Activated T-cell treated with anti-CD3 and anti-CD28 coated beads, Interleukin-2, amount 50 U/mL, for 4 hours (primary cell): ENCODE measurements around the gene CCDC80. TPM values are rescaled to one million over a fixed set of nuclear protein-coding genes. Genes with fewer than 3 reads are reported as not detected.
"Not testable (repeated sequence)": the region's sequence is repeated elsewhere in the genome, so short reads cannot be mapped to it uniquely, and the experiment has no call there.

Experiments used
- ATAC-seq, 2 donors: fragments of 200-7000 bp; cut with Tn5 transposase; one replicate each; pipeline ENCODE4 v1.10.0; 2021
- DNase-seq: peaks from one replicate; pipeline ENCODE4 v3.0.0-alpha.2; 2020
- H3K27me3 Mint-ChIP-seq: one replicate; pipeline ENCODE4 v1.8.0; 2021; ENCODE audit warnings: low read depth, mixed read lengths
- H3K36me3 Mint-ChIP-seq: one replicate; pipeline ENCODE4 v1.8.0; 2022; ENCODE audit warnings: mixed read lengths; ENCODE audit not compliant: insufficient read depth
- H3K4me1 Mint-ChIP-seq: one replicate; pipeline ENCODE4 v1.8.0; 2021; ENCODE audit warnings: low read depth, mixed read lengths
- H3K4me3 Mint-ChIP-seq: one replicate; pipeline ENCODE4 v1.8.0; 2021; ENCODE audit warnings: mild to moderate bottlenecking, moderate library complexity, mixed read lengths
- H3K9me3 Mint-ChIP-seq: one replicate; pipeline ENCODE4 v1.8.0; 2021; ENCODE audit warnings: mixed read lengths
- total RNA-seq, 3 donors: library from RNA; stranded (reverse); gene quantifications; one replicate each; pipeline ENCODE4 v1.2.1, GENCODE V29; 2021

The CCDC80 gene
- total RNA-seq, 3 donors from 2014 or later, result 0.16 to 0.43 (median 0.30) TPM

DNA sequence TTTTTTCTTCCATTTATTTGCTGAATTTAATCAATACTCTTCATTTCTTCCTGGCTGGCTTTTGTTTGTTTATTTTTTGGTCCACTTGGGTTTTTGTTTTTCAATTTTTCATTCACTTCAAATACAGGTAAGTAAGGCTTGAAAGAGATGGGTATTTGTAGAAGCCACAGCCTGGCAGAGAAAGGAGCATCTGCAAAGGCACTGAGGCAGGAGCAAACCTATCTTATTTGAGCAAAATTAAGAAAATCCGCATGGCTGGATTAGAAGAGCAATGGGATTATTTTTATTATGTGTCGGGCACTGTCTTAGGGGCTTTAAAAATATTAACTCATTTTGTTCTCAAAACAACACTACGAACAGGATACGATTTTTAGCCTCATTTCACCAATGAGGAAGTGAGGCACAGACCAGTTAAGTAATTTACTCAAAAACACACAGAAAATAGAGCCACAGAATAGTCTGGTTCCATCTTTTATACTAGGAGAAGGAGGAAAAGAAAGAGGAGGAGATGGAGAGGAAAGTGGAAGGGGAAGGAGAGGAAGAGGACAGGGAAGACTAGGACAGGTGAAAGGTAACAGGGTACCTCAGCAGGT, 35.1 kb upstream of the CCDC80 start:
- DNase-seq, result no peak
- ATAC-seq, result no peak
- peaks cover 3% of the 10 kb centered on the region for H3K27me3 Mint-ChIP-seq
- H3K9me3 Mint-ChIP-seq, result no peaks in the 10 kb centered on the region
- H3K36me3 Mint-ChIP-seq, result no peaks in the 10 kb centered on the region
- peak overlapping the region; percentile 50 for H3K4me3 Mint-ChIP-seq
- peaks cover 60% of the 10 kb centered on the region for H3K4me1 Mint-ChIP-seq

DNA sequence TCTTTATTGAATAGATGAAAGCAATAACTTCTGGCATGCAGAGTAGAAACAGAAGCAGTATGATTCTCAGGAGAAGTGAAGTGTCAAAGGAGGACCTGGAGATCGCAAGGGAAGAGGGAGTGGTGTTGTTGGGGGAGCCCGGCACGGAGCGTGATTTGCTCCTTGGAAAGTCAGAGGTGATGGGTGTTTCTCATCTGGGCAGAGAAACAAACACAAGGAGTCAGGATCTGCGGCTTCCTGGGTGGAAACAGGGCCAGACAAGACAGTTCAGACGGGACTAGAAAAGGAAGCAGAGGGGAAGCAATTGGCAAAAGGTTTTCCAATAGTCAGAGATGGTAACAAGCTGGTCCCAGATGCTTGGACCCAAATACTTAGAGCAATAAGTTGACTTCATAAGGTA, 34.4 kb upstream of the CCDC80 start:
- ATAC-seq (no peak), DNase-seq (no peak)
- Mint-ChIP-seq H3K4me1 (peaks cover 64% of the 10 kb centered on the region), H3K9me3 (no peaks in the 10 kb centered on the region), H3K27me3 (peaks cover 3% of the 10 kb centered on the region), H3K4me3 (peak overlapping the region; percentile 30), H3K36me3 (no peaks in the 10 kb centered on the region)

DNA sequence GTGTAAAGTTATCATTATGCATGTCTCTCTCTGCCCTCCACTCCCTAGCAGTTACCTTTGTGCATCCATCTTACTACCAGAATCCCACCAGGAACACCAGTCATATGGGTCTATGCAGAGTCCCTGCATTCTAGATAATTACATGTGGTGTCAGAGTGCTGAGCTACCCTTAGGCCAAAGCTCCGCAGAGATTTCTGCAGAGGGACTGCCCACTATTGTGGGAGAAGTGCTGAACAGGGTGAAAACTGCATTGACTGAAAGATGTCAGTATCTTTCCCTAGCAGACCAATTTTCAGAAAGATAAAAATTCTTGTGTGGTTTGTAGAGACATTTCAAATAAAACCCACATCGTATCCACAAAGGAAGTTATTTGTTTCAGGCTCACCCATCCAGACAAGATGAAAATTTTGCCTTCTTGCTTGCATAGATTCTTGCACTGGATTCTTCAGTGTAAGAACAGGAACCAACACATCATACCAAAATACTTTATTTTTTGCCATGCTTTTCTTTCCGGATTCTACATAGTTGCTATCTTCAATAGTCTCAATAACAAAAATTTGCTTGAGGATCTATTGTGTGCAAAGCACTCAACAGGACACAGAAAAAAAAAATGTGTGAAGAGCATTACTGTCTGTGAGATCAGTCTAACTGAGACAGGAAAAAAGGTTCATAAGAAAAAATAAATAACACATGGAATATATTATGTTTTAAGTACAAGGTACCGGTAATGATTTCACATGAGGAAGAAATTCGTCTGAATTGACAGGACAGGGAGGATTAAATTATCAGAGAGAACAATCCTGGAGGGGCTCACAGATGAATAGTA, 32.0 kb upstream of the CCDC80 start:
- Mint-ChIP-seq H3K4me1 (peaks cover 67% of the 10 kb centered on the region), H3K9me3 (no peaks in the 10 kb centered on the region), H3K27me3 (peaks cover 3% of the 10 kb centered on the region), H3K4me3 (peak overlapping the region; percentile 1), H3K36me3 (no peaks in the 10 kb centered on the region)
- DNase-seq (no peak), ATAC-seq (no peak)

DNA sequence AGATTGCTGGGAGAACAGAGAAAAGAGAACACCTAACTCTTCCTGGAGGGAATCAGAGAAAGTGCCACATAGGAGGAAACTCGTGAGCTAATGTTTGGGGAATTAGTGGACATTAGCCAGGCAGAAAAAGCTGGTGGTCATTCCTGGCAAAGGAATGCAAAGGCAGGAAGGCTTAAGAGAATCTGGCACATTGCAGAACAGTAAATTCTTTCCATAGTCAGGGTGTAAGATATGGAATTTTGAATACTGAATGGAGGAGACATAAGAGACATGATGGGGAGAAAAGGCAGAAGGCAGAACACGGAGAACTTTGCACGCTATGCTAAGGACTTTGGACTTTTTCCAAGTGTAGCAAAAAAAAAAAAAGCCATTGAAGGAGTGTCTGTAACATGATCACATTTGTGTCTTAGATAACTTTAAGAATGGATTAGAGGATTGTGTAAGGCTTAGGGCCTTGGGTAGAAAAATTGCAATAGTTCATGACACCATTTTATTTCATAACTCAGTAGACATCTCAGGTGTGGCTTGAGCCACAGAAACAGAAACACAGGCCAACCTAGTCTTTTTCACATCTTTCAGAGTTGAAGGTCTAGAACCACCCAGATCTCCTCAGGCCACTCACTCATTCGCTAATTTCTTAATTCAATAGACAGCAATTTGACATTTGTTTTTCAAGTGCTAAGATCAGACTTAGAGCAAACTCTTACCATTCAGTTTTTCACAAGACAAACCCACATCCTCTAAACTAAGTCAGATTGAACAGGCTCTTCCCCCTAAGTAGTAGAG, 31.2 kb upstream of the CCDC80 start:
- peak overlapping the region; percentile 1 for H3K4me3 Mint-ChIP-seq
- DNase-seq, result no peak
- ATAC-seq, result peak in 1 of 2 donors; percentile 26
- H3K4me1 Mint-ChIP-seq, result peaks cover 63% of the 10 kb centered on the region
- no peaks in the 10 kb centered on the region for H3K9me3 Mint-ChIP-seq
- H3K36me3 Mint-ChIP-seq, result no peaks in the 10 kb centered on the region
- peaks cover 3% of the 10 kb centered on the region for H3K27me3 Mint-ChIP-seq

DNA sequence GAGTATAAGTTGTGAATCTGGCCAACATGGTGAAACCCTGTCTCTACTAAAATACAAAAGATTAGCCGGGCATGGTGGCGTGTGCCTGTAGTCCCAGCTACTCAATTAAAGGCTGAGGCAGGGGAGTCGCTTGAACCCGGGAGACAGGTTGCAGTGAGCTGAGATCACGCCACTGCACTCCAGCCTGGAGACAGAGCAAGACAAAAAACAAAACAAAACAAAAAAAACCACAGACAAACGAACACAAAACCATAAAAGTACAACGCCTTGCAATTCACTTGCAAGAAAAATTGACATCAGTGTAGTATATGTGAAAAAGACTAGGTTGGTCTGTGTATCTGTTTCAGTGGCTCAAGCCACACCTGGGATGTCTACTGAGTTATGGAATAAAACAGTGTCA, 29.9 kb upstream of the CCDC80 start:
- Mint-ChIP-seq H3K36me3 (no peaks in the 10 kb centered on the region), H3K27me3 (peaks cover 3% of the 10 kb centered on the region), H3K4me1 (peaks cover 50% of the 10 kb centered on the region), H3K4me3 (no peak overlapping the region), H3K9me3 (no peaks in the 10 kb centered on the region)
- DNase-seq (no peak), ATAC-seq (no peak)

DNA sequence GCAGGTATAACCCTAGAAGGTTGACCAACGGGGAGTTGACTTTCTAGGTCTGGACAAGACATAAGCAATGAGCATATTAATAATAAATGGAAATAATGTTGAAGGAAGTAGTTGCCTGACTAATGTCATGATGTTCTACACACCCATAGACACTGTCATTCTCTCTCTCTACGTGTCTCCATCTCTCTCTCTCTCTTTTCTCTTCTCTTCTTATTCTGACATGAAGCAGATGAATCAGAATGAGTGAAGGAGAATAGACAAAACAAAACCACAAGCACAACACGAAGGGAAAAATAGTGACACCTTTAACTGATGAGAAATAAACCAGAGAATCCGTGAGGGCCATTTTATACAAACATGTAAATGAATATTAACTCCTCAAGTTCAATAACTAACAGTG, 26.7 kb upstream of the CCDC80 start:
- H3K36me3 Mint-ChIP-seq, result no peaks in the 10 kb centered on the region

DNA sequence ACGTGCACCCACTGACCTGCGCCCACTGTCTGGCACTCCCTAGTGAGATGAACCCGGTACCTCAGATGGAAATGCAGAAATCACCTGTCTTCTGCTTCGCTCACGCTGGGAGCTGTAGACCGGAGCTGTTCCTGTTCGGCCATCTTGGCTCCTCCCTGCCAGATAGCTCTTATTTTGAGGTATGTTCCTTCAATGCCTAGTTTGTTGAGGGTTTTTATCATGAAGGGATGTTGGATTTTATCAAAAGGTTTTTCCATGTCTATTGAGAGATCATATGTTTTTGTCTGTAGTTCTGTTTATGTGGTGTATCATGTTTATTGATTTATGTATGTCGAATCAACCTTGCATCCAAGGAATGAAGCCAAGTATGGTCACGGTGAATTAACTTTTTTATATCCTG, 24.1 kb upstream of the CCDC80 start:
- not testable (repeated sequence) for H3K36me3 Mint-ChIP-seq

More for the DNA sequence above, 26.7 kb upstream of the CCDC80 start:
- peak; percentile 23 to 41 for ATAC-seq
- H3K4me1 Mint-ChIP-seq, result peaks cover 26% of the 10 kb centered on the region
- H3K4me3 Mint-ChIP-seq, result no peak overlapping the region
- DNase-seq, result no peak
- H3K9me3 Mint-ChIP-seq, result no peaks in the 10 kb centered on the region
- H3K27me3 Mint-ChIP-seq, result no peaks in the 10 kb centered on the region

DNA sequence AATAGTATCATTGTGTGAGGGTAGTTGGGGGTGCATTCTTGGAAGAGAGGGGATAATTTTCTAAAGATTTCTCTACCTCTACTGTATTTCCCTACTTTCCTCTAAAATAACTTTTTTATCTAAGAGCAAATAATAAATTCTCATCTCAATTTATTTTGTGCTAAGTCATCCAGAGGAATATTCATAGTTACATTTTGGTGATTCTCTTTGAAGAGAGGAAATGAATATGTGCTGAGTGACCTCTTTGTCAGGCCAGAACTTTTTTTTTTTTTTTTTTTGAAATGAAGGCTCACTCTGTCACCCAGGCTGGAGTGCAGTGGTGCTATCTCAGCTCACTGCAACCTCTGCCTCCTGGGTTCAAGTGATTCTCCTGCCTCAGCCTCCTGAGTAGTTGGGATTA, 15.1 kb upstream of the CCDC80 start:
- Mint-ChIP-seq H3K27me3 (no peaks in the 10 kb centered on the region), H3K36me3 (no peaks in the 10 kb centered on the region), H3K4me1 (no peaks in the 10 kb centered on the region), H3K4me3 (no peak overlapping the region), H3K9me3 (no peaks in the 10 kb centered on the region)
- no peak for DNase-seq
- ATAC-seq, result no peak

More for the DNA sequence above, 24.1 kb upstream of the CCDC80 start:
- H3K4me1 Mint-ChIP-seq, ATAC-seq, H3K9me3 Mint-ChIP-seq, H3K4me3 Mint-ChIP-seq, DNase-seq, H3K27me3 Mint-ChIP-seq: not testable (repeated sequence)

DNA sequence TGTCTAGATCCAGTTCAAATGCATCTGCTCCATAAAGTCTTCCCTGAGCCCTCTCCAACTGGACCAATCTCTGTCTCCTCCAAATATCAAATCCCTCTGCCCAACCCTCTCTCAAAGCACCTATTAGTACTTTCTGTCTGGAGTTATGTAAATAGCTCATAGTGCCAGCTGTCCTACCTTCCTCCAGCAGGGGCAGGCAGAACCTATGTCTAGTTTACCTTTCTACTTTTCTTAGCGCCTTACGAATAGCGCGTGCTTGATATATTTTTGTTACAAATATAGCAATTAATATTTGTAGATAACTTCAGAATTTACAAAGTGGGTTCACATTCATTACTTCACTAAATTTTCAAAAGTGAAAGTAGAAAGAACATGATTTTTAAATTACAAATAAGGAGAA, 14.0 kb upstream of the CCDC80 start:
- no peaks in the 10 kb centered on the region for H3K27me3 Mint-ChIP-seq
- no peaks in the 10 kb centered on the region for H3K4me1 Mint-ChIP-seq
- DNase-seq (no peak), ATAC-seq (no peak)
- no peaks in the 10 kb centered on the region for H3K9me3 Mint-ChIP-seq
- H3K36me3 Mint-ChIP-seq, result no peaks in the 10 kb centered on the region
- no peak overlapping the region for H3K4me3 Mint-ChIP-seq

DNA sequence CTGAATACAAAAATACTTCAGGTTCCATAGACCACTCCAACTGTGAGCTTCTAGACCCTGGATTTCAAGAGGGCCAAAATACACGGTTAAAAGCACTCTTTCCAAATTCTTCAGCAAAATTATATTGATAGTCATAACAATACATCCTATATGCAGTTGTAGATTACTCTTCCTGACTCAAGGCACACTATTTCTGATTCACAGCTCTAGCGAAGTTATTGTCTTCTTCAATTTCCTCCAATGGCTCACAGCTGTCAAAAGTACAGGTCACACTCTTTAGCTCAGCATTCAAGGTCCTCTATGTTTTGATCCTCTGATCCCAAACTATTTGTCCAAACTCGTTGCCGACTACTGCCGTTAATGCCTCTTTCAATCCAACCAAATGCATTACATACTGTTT, 13.5 kb upstream of the CCDC80 start:
- peaks cover 3% of the 10 kb centered on the region for H3K4me1 Mint-ChIP-seq
- no peaks in the 10 kb centered on the region for H3K9me3 Mint-ChIP-seq
- H3K36me3 Mint-ChIP-seq, result no peaks in the 10 kb centered on the region
- DNase-seq, result no peak
- no peak overlapping the region for H3K4me3 Mint-ChIP-seq
- no peaks in the 10 kb centered on the region for H3K27me3 Mint-ChIP-seq
- no peak for ATAC-seq

DNA sequence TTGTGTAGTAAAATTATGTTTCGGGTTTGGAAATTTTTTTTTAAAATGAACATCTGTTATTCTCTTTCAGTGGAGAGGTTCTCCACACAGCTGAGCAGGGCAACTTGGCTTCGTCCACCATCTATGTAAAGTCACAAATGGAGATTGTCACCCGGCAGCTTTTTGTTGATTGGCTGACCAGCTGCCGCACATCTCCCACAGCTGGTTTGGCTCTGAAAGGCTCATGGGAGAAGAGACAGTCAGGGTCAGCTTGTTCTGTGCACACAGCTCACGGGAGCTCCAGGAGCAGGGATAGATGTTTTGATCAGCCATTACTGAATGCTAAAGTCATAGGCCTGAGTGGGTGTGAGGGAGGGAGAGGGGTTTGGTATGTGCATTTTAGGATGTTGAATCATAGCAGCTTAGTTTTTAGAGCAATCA, 12.9 kb upstream of the CCDC80 start:
- no peak for ATAC-seq
- no peak overlapping the region for H3K4me3 Mint-ChIP-seq
- no peaks in the 10 kb centered on the region for H3K9me3 Mint-ChIP-seq
- H3K27me3 Mint-ChIP-seq, result no peaks in the 10 kb centered on the region
- H3K4me1 Mint-ChIP-seq, result peaks cover 7% of the 10 kb centered on the region
- H3K36me3 Mint-ChIP-seq, result no peaks in the 10 kb centered on the region
- DNase-seq, result no peak

DNA sequence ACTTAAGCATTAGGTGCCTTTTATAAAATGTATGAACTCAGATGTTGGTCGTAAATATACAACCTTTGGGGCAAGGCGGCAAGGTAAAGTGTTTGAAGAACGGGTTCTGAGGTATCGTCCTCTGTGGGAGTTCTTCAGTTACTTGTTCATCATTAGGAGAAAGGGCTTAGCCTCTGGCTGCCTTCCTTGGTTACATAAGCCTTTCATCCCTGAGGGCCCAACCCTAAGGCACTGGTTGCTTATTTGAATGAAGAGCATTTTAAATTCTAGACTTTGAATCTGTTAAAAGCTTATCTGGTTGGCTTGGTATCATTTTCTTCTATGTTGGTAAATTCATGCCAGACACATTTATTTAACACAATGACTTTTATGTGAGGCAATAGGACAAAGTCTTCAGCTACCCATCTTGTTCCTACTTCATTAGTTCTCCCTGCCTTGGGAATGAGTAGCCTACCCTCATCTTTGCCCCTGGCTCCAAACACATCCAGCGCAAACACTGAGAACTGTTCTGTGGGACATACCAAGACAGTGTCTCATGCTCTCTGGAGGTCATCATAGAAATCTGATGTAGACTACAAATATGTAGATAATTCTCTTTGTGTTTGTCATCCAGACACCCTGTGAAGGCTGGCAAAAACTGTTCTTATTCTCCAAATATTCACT, 12.4 kb upstream of the CCDC80 start:
- peaks cover 9% of the 10 kb centered on the region for H3K4me1 Mint-ChIP-seq
- DNase-seq (no peak), ATAC-seq (no peak)
- no peaks in the 10 kb centered on the region for H3K27me3 Mint-ChIP-seq
- H3K4me3 Mint-ChIP-seq, result no peak overlapping the region
- no peaks in the 10 kb centered on the region for H3K9me3 Mint-ChIP-seq
- H3K36me3 Mint-ChIP-seq, result no peaks in the 10 kb centered on the region

DNA sequence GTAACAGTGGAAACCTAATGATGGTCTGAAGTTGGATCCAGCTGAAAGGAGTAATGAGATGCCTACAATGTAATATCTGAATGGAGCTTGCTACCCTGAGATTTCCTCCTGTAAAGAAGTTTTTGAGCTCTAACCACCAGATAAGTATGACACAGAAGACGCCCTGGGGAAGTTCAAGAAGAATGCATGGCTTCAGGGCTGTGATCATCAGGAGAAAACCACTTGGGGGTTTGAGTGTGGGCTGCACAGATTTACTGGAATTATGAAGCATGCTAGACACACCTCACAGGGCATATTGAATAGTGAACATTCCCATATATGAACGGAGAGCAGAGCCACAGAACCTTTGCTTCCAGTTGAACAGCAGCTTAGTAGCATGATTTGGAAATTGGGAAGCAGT, 10.6 kb upstream of the CCDC80 start:
- Mint-ChIP-seq H3K9me3 (no peaks in the 10 kb centered on the region), H3K4me1 (peaks cover 9% of the 10 kb centered on the region), H3K36me3 (no peaks in the 10 kb centered on the region), H3K4me3 (no peak overlapping the region), H3K27me3 (peaks cover 2% of the 10 kb centered on the region)
- ATAC-seq, result no peak
- DNase-seq, result no peak

DNA sequence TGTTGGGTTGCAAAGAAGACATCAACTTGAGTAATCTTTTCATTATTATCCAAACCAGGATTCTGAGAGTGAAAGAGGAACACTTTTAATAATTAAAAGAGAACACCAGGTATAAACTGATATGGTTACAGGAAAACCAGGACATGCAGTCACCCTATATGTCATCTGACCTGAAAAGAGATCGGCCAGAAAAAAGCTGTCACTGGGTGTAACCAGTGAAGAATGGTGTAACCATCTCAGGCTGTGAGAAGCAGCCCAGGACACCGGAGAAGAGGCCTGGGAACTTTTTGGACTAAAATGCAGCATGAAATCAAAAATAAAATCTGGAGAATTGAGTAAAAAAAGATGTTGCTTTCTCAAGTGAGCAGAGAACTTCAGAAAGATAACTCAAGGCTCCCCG, 10.1 kb upstream of the CCDC80 start:
- no peak overlapping the region for H3K4me3 Mint-ChIP-seq
- peaks cover 9% of the 10 kb centered on the region for H3K4me1 Mint-ChIP-seq
- H3K36me3 Mint-ChIP-seq, result no peaks in the 10 kb centered on the region
- no peaks in the 10 kb centered on the region for H3K9me3 Mint-ChIP-seq
- ATAC-seq (no peak), DNase-seq (no peak)
- H3K27me3 Mint-ChIP-seq, result peaks cover 3% of the 10 kb centered on the region
